ENCODE measurements around the gene GLT6D1.
"Not testable (repeated sequence)": the region's sequence is repeated elsewhere in the genome, so short reads cannot be mapped to it uniquely, and the experiment has no call there.

GLT6D1 gene

GRCh38 chr9:135664801-135665794, 25.8 kb upstream of the GLT6D1 start:
- DNase-seq (ENCODE audit: low read depth): no peak

- no peak for DNase-seq (ENCODE audit: low read depth)
Observed at GRCh38 chr9:135664266-135664665, 24.9 kb upstream of the GLT6D1 start.

GRCh38 chr9:135663857-135664256, 24.5 kb upstream of the GLT6D1 start:
- DNase-seq (ENCODE audit: low read depth): no peak

- DNase-seq (ENCODE audit: low read depth): no peak
Observed at GRCh38 chr9:135663451-135663770, 24.1 kb upstream of the GLT6D1 start.

DNA sequence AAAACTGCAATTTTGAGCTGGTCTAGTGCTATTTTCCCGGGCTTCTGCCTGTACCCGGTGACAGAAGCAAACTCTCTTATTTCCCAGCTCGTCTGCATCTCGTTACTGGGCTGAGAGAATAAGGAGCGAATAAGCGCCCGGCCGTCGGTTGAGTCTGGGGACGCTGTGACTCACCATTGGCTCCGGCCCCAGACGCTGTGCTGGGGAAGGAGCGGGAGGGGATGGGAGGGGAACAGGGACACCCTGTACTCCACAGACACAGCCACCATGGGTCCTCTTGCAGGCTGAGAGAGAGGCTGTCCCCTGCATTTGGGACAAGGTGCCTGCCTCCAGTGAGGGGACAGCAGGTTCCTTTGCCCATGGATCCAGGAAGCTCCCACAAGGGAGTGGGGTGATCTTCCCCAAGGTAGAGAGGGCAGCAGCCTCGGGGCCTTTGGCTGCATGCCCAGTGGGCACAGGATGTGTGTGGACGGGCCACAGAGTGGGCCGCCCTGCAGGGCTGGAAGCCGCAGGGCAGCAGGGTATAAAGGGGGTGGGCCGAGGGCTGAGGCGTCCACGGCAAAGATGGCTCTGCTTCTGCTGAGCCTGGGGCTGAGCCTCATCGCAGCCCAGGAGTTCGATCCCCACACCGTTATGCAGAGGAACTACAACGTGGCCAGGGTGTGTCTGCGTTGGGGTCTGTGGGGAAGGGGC, 23.6 kb upstream of the GLT6D1 start, which contains the start of gene LCN9:
TSS of gene LCN9 (plus strand) at position 552 of the 693 bp plus-strand sequence. CDS start at position 565, 13 bp downstream.
- DNase-seq (ENCODE audit: low read depth): no peak

GRCh38 chr9:135661816-135662560, 22.6 kb upstream of the GLT6D1 start:
- no peak for DNase-seq (ENCODE audit: low read depth)

DNA sequence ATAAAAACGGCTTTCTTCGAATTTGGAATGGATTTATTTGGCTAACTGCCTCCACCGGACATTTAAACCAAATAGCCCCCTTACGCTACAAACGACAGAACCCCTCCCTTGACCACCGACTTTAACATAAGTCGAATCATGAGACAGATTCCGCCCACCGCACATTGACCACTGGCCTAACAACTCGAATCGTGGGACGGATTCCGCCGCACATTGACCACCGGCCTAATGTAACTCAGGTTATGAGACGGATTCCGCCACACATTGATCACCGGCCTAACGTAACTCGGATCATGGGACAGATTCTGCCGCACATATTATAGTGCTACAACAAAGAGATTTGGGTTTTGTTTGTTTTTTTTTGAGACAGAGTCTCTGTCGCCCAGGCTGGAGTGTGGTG, 21.1 kb upstream of the GLT6D1 start:
- DNase-seq (ENCODE audit: low read depth): no peak

DNA sequence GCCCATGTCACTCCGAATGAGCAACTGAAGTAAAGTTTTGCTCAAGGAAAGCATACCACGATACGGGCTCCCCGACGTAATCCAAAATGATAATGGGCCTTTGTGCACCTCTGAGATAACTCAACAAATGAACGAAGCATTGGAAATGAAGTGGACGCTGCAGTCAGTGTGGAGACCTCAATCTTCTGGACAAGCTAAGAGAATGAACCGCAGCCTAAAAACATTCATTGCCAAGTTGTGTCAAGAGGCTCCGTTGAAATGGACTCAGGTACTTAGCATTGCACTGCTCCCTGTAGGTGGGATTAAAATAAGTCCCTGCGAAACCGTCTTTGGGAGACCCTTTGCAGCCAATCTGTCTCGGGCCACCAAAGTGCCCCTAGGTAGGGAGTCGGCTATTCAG, 19.9 kb upstream of the GLT6D1 start:
- DNase-seq (ENCODE audit: low read depth): no peak

GRCh38 chr9:135657416-135657815, 18.1 kb upstream of the GLT6D1 start:
- DNase-seq (ENCODE audit: low read depth): no peak

GRCh38 chr9:135655317-135655716, 16.0 kb upstream of the GLT6D1 start:
- no peak for DNase-seq (ENCODE audit: low read depth)

DNA sequence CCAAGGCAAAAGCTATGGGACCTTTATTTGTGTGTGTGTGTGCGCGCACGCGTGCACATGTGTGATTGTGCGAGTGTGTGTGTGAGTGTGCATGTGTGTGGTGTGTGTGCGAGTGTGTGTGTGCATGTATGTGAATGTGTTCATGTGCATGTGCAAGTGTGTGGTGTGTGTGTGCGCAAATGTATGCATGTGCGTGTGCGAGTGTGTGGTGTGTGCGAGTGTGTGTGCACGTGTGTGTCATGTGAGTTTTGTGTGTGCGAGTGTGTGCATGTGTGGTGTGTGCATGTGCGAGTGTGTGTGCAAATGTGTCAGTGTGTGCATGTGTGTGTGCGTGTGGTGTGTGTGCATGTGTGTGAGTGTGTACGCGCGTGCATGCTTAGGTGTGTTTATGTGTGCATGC, 11.1 kb upstream of the GLT6D1 start:
- DNase-seq (ENCODE audit: low read depth): no peak

DNA sequence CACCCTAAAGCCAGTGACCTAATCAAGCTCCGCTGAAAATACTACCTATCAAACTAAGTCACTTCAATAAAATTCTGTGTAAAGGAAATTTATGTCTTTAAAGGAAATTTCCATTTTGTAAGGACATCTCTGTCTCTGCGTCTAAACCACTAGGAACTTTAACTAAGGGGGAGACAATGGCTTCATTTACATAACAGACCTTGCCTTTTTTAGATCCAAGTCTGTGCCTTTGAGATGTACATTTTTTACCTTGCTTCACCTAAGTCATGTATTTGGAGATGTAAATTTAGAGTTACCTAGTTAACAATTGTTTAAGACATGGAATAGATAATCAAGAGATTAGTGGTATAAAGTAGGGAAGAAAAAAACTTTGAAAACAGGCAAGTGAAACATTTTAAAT, 10.2 kb upstream of the GLT6D1 start:
- DNase-seq (ENCODE audit: low read depth): no peak

DNA sequence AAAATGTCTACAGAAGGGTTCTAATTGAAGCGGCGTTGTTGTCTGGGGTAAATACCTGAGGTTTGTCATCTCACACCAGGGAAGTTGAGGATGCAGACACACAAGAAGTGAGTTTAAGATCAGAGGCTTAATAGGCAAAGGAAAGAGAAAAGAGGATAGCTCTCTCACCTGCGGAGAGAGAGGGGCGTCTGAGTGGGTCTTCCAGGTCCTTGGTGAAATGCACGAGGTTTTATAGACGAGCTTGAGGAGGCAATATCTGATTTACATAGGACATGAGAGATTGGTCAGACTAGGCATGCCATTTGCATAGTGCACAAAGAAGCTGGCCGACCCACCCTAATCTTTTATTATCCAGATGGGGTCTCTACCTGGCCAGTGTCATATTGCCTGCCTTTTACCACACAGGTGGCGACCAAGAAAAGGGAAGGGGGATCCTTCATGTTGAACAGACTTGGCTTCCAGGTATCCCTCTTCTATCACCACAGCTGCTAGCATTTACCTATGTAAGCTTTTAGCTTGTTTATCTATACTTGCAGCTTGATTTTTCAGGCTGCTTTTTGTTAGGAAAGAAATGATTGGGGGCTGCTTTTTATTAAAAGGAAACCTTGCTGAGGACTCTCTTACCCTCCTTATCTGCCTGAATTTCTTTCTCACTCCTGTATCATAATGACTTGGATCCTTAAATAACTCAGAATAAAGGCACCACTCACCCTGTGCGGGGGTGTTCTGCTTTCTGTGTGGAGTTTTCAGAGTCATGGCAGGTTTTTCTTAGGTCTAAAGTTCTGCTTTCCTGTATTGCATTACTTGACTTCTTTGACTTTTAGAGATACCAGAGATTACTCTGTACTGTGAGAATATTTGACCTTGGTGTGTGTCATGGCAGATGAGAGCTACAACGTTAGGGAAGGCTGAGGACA, 9.4 kb upstream of the GLT6D1 start:
- DNase-seq (ENCODE audit: low read depth): no peak

- DNase-seq (ENCODE audit: low read depth): no peak
Observed at GRCh38 chr9:135647884-135648283, 8.5 kb upstream of the GLT6D1 start.

DNA sequence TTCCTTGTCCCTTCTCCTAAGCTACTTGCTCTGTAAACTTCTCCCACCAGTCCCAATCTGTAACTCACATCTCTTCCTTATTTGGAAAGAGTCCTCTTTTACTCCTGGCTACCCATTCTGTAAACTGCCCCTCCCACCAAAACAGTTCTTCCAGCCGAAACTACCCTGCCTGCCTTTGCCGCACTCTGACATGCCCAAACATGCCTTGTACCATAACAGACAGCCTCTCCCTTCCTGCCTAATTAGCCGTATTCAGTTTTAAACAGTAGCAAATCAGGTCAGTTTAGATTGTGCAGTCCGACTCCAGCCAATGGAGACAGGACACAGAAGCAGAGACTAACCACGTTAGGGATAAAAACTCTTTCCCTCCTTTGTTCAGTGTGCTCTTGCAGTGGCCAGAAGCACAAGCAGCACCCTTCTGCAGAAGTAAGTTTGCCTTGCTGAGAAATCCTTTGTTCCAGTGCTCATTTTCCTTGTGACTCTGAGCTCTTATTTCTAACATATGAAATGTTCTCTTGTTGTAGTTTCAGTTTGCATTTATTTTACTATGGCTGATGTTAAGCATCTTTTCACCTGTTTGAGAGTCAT, 5.4 kb upstream of the GLT6D1 start:
- no peak for DNase-seq (ENCODE audit: low read depth)

GRCh38 chr9:135641745-135642144, 2.4 kb upstream of the GLT6D1 start:
- no peak for DNase-seq (ENCODE audit: low read depth)

GRCh38 chr9:135641047-135641446, 1.7 kb upstream of the GLT6D1 start:
- DNase-seq (ENCODE audit: low read depth): no peak

GRCh38 chr9:135636930-135637530, 2.3 kb downstream of the GLT6D1 start:
- DNase-seq (ENCODE audit: low read depth): not testable (repeated sequence)

DNA sequence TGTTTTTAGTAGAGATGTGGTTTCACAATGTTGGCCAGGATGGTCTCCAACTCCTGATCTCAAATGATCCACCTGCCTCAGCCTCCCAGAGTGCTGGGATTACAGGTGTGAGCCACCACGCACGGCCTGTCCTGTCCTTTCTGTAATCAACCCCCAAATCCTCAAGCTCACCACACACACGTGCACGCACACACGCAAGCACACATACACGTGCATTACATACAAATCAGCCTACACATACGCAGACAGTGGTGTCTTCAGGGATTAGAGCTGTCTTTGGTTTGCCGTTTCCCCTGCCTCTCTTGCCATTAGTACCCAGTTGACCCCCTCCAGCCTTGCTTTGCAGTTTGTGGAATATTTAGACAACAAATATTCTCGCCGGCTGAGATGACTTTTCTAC, 6.5 kb downstream of the GLT6D1 start:
- no peak for DNase-seq (ENCODE audit: low read depth)

DNA sequence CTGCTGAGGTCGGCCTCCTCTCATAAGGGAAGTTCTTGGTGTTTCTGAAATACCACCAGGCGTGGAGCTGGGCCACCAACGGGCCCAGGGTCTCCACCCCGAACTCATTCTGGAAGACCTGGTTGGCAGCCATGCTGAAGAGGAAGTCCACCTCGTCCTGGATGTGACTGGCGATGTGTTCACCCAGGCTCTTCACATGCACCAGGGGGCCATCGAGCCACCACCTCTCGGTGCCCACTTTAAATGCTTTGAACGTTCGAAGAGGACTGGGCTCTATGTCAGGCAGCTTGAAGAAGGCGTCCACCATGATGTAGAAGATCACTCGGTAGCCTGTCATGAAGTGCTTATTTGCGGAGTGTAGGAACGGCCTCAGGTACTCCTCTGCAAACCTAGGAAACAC, 15.1 kb downstream of the GLT6D1 start:
- no peak for DNase-seq (ENCODE audit: low read depth)

Data from activated T-helper 9 cell treated with anti-CD3 and anti-CD28 coated beads, Interleukin-2, amount 50 U/mL, for 16 hours (primary cell).